C4-2B (cell line): Measurements from ENCODE around the gene RPS29.

Experiments
- ZFX ChIP-seq: fragments of 450-650 bp; IDR thresholded peaks from 2 replicates; pipeline ENCODE4 v1.6.1; 2017
- TF ChIP-seq, protein P1 (sequence below): fragments of 450-650 bp; conservative IDR thresholded peaks from 2 replicates; pipeline ENCODE4 v1.5.1; 2017; ENCODE audit warnings: mild to moderate bottlenecking

DNA sequence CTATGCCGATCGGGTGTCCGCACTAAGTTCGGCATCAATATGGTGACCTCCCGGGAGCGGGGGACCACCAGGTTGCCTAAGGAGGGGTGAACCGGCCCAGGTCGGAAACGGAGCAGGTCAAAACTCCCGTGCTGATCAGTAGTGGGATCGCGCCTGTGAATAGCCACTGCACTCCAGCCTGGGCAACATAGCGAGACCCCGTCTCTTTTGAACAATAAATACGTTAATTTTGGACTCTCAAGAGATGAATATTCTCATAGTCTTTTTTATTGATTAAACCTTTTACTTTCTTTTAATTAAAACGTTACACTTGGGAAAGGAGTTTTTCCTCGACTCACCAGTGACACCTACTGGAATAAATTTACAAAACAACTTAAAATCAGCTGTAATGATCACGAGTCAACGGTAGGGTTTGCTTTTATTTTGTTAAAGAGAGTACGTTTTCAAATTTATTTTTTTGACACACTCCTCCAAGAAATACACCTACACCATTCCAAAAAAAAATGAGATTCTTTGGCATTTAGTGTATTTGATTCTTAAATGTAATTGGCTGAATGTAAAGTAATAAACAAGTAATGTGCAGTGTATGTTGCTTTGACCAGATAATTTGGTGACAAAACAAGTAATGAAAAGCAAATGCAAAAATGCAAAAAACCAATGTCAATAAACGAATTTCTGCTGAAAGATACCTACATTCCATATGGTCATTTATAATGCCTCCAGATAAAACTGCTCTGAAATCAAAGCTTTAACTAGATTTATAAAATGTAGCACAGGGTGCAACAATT, 687 bp upstream of the RPS29 start:
- TF ChIP-seq, protein P1, sequence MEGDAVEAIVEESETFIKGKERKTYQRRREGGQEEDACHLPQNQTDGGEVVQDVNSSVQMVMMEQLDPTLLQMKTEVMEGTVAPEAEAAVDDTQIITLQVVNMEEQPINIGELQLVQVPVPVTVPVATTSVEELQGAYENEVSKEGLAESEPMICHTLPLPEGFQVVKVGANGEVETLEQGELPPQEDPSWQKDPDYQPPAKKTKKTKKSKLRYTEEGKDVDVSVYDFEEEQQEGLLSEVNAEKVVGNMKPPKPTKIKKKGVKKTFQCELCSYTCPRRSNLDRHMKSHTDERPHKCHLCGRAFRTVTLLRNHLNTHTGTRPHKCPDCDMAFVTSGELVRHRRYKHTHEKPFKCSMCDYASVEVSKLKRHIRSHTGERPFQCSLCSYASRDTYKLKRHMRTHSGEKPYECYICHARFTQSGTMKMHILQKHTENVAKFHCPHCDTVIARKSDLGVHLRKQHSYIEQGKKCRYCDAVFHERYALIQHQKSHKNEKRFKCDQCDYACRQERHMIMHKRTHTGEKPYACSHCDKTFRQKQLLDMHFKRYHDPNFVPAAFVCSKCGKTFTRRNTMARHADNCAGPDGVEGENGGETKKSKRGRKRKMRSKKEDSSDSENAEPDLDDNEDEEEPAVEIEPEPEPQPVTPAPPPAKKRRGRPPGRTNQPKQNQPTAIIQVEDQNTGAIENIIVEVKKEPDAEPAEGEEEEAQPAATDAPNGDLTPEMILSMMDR: peak; percentile 96
- TF ChIP-seq ZFX: no peak
